PC-9 (cell line): ENCODE data around the gene KIF26B.

ENCODE experiments used
- EZH2 ChIP-seq: fragments of 200-600 bp; sonication (generic); IDR thresholded peaks from 2 replicates; pipeline ENCODE4 v1.8.0; 2017; ENCODE audit warnings: antibody characterized with exemption, low read depth
- TF ChIP-seq, protein P1 (sequence below): fragments of 200-600 bp; sonication (generic); conservative IDR thresholded peaks from 2 replicates; pipeline ENCODE4 v1.6.1; 2017; ENCODE audit warnings: mixed run types, antibody characterized with exemption, mild to moderate bottlenecking, moderate library complexity

DNA sequence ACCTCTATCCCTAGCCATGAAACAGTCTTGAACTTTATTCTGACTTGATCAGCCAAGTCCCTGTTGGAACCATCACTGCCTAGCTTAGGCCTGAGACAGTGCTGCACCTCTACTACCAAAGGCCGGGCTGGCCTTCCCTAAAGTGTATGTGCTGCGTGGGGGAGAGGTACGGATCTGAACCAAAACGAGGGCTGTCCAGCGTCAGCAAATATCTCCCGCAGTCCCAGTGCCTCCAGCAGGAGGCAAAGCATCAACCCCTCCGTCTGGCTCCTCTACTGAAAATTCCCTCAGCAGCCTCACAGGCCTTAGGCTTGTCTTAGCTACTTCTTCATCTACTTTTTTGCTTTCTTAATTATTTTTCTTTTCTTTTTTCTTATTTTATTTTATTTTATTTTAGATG is 33.3 kb upstream of the KIF26B start:
- TF ChIP-seq, protein P1, sequence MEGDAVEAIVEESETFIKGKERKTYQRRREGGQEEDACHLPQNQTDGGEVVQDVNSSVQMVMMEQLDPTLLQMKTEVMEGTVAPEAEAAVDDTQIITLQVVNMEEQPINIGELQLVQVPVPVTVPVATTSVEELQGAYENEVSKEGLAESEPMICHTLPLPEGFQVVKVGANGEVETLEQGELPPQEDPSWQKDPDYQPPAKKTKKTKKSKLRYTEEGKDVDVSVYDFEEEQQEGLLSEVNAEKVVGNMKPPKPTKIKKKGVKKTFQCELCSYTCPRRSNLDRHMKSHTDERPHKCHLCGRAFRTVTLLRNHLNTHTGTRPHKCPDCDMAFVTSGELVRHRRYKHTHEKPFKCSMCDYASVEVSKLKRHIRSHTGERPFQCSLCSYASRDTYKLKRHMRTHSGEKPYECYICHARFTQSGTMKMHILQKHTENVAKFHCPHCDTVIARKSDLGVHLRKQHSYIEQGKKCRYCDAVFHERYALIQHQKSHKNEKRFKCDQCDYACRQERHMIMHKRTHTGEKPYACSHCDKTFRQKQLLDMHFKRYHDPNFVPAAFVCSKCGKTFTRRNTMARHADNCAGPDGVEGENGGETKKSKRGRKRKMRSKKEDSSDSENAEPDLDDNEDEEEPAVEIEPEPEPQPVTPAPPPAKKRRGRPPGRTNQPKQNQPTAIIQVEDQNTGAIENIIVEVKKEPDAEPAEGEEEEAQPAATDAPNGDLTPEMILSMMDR: no peak
- TF ChIP-seq EZH2: no peak
